GM19351 (cell line): ENCODE results near the gene ACVR1B.

ENCODE experiments used
- ATAC-seq: cut with Tn5 transposase; IDR thresholded peaks from one replicate; pipeline ENCODE4 v1.9.1; 2021; ENCODE audit warnings: mild to moderate bottlenecking, moderate library complexity; ENCODE audit not compliant: unreplicated experiment

The ACVR1B gene

DNA sequence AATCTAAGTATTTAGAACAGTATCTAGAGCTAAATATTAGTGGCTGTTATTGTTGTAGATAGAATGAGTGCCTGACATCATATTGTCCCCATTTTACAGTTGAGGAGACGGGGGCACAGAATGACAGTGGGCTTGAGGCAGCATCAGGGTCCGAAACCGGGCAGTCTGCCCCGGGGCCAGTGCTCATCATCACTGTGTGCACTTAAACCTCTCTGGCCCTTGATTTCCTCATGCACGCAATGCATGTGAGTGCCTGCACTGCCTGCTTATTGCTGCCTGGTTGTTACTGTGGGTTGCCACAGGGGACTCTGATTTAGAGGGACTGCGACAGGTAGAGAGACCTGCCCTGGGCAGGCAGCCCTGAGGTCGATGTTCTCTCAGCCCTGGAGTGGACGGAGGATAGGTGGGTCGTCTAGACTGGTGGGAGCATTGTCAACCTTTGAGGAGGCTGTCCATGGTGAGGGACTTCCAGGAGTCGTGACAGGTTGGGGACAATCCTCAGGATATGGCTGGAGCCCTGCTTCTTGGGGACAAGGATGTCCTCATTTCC is 34.4 kb upstream of the ACVR1B start:
- ATAC-seq: no peak

- no peak for ATAC-seq
Observed at GRCh38 chr12:51917746-51918453, 33.6 kb upstream of the ACVR1B start.

- no peak for ATAC-seq
Observed at GRCh38 chr12:51920046-51920445, 31.5 kb upstream of the ACVR1B start.

DNA sequence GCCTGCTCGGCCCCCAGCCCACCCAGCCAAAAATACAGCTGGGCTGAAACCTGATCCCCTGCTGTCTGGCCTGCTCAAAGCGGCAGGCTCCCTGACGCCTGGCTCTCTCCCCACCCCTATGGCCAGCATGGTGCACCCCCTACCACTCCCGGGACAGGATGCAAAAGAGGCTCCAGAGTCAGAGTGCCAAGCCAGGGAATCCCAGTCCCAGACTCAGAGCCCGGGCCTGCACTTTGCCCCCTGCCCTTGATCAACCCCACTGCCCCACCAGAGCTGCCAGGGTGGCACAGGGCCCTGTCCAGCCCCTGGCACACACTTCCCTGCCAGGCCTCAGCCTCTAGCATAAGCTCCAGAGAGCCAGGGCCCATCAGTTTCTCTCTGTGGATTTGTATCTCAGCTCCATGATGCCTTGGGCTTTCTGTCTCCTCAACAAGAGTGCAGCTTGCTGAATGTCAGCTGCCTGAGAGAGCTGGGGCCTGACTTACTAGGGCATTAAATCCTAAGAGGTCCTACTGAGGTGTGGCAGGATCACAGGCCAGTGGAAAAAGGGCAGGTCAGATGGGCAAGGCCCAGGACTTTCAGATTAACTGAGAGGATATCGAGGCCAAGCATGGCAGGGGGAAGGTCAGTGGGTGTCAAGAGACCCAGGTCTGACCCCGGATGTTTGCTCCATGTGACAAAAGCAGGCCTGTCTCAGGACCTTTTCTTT is 30.3 kb upstream of the ACVR1B start:
- no peak for ATAC-seq

GRCh38 chr12:51922146-51922545 is 29.4 kb upstream of the ACVR1B start:
- ATAC-seq: no peak

DNA sequence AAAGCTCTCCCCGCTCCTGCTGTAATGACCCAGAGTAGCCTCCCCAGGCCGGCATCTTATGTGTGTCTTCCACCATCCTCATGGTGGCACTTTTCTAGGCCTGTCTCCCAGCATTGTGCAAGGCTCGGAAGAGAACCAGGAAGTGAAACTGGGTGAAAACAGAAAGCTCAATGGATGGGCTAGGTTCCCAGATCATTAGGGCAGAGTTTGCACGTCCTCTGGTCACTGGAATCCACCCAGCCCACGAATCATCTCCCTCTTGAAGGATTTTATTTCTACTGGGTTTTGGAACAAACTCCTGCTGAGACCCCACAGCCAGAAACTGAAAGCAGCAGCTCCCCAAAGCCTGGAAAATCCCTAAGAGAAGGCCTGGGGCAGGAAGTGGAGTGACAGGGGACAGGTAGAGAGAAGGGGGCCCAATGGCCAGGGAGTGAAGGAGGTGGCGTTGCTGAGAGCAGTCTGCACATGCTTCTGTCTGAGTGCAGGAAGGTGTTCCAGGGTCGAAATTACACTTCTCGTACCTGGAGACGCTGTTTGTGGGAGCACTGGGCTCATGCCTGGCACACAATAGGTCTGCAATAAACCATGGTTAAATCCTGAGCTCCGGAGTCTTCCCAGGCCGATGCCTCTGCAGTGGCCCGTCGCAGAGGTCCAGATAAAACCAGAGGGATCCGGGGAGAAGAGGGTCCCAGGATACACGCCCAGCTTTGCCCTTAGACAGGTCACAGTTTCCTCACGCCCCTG is 28.6 kb upstream of the ACVR1B start:
- no peak for ATAC-seq

DNA sequence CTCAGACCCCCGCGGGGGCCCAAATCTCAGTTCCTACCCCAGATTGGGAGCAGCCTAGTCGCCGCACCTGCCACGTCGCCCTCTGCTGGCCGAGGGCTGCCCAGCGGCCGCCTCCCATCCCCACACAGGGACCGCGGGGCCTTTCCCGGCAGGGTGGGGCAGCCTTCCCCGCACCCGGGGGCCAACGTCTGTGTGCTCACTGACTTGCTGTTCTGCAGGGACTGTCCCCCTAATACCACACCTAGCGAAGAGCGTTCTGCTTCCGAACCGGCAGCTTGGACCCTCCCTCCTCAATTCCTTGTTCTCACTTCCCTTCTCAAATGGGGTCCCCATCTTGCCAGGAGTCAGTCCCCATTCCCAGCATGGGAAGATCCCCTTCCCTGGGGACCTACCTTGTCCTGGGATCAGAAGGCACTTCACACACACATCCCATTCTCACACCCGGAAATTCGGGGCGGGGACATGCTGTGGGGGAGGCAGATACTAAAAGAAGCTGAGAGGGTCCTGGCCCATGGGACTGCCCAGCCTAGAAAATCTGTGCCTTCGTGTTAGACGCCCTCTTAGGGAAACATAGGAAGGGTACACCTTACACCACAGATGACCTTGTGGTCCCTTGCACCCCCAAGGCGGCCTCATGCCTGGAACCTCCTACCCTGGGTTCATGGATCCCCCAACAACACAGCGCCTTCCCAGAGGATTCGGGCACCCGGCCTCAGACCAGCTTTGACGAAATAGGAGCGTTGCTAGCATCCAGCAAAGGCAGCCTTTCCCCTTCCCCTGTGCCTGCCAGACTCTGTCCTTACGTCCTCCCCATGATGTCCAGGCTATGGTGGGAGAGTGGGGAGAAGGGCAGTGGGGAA is 27.8 kb upstream of the ACVR1B start:
- ATAC-seq: no peak

- peak; percentile 76 for ATAC-seq
Observed at GRCh38 chr12:51924551-51925319, 26.8 kb upstream of the ACVR1B start.

GRCh38 chr12:51925346-51926063 is 26.0 kb upstream of the ACVR1B start:
- ATAC-seq: no peak

- ATAC-seq: no peak
Observed at GRCh38 chr12:51926064-51926632, 25.4 kb upstream of the ACVR1B start.

- ATAC-seq: no peak
Observed at GRCh38 chr12:51926718-51927117, 24.8 kb upstream of the ACVR1B start.

DNA sequence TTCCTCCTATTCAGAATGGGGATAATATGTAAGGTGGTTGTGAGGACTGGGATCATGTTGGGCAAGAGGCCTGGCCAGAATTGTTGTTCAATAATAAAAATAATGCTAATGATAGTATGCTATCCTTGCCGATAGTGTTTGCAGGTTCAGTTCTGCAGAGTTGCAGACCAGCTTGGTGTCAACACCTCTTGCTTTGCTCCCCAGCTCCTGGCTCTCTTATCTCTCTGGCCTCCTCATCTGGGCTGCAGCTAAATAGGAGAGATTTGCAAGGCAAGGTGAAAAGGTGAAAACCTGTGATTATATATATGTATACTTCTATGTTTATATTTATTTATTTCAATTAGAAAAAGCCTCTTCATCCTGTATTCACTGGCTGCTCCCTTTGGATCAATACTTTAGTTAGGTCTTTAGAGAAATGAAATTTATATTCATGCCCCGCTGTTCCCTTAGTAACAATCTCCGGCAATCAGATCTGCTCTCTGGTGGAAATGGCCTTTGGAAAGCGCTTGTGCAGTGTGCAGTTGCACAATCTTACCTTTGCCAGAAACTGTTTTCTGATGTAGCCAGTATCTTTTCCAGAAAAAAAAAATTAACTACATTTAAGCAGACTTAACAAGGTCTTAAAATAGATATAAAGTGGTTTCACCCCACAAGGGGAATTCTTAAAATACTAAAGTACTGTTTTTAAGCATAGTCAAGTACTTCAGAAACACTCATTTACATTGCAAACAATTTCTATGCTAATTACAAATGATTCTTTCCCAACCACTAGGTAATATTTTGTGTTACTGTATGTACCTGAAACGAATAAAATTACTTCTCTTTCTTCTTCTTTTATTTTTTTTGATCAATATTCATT is 19.1 kb upstream of the ACVR1B start:
- ATAC-seq: no peak

- no peak for ATAC-seq
Observed at GRCh38 chr12:51934080-51934479, 17.4 kb upstream of the ACVR1B start.

DNA sequence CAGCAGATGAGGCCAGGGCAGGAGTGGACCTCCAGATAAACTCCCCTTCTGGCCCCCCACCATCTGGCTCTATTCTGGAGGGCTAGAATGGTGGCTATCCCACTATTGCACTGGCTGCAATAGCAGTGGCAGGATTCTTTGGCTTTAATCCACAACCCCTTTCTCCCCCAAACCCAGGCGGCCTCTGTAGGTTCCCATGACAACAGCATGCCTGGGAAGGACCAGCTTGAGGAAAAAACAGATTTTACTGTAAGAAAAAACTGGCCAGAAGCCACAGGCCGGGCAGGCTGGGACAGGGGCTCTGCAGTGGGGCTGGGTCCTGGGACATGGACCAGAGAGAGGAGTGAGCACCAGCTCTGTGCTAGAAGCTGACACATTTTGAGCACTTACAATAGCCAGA is 13.6 kb upstream of the ACVR1B start:
- ATAC-seq: no peak

- no peak for ATAC-seq
Observed at GRCh38 chr12:51938726-51939125, 12.8 kb upstream of the ACVR1B start.

- no peak for ATAC-seq
Observed at GRCh38 chr12:51941011-51941581, 10.4 kb upstream of the ACVR1B start.

DNA sequence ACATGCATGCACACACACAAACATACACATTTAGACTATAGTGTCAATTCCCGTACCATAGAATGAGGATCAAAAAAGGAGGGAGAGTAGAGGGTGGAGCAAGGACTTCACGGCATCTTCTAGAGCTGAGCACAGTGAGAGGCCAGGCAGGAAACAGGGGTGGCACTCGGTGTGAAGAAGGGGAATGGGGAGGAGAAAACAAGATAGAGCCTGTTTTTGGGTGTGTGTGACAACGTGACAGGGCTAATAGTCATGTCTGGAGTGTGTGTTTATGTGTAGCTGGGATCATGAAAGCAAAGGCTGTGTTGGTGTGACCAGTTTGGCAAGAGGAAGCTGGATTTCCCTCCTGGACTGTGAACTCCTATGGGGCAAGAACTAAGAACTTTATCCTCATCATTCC is 9.9 kb upstream of the ACVR1B start:
- no peak for ATAC-seq

DNA sequence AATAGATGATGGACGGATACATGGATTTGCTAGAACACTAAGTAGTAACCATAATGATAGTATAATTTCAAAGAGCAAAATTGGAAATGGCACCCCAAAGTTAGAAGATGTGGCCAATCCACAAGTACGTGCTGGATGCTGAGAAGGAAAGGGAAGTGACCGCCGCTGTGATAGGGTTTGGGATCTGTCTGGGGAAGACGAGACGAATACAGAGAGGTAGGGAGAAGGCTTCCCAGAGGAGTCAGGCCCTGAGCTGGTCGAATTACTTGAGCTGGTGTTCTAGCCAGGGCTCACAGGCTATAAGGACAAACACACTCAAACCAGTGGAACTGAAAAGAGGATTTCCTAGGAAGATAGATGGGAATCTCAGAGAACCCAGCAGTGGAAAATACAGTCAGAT is 9.4 kb upstream of the ACVR1B start:
- ATAC-seq: no peak
